Measurements from ENCODE around the gene MRPL1.

The MRPL1 gene

GRCh38 chr4:77862478-77863216 lies at the start of gene MRPL1:
Gene MRPL1, plus strand, starts transcription at chr4:77862830. Its CDS starts 19 bp downstream, at chr4:77862849.
- DNase-seq = peak; percentile 97

GRCh38 chr4:77815636-77816035 lies 47.0 kb upstream of the MRPL1 start:
- no peak for DNase-seq

GRCh38 chr4:77816546-77816945 lies 46.1 kb upstream of the MRPL1 start:
- no peak for DNase-seq

- peak; percentile 42 for DNase-seq
These were observed 45.1 kb upstream of the MRPL1 start for GRCh38 chr4:77817304-77818072.

- DNase-seq = peak; percentile 91
These were observed 44.5 kb upstream of the MRPL1 start for GRCh38 chr4:77818073-77818601.

DNA sequence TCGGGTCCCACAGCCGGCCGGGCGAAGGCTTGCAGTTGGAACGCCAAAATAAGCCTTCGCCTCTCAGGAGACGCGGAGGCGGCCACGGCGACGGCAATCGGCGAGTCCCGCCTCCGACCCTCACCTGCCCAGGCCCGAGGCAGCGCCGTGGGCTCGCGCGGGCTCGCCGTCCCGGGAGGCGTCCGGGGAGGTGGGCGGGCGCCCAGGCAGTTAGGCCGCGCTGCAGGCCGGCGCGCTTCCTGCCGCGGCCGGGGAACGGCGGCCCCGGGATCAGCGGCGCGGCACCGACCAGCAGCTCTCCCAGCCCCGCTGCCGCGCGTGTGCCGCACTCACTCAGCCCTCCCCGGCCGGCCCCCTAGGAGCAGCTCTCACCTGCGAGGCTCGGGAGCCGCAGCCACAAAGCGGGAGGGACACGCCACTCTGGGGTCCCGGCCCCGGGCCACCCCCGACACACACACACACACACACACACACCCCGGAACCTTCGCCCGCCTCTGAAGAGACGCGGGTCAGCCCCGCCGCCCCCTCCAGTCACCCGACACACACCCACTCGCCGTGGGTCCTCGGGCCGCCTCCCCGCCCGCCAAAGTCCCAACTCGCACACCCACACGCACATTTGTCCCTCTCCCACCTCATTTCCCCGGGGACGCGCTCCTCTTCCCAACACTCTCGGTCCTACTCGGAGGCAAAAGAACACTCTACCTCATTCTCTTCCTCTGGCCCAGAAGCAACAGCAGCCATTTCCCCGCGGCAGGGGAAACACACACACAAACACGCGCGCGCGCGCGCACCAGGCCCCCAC lies 43.8 kb upstream of the MRPL1 start, which contains the start of gene CNOT6L:
Gene CNOT6L, minus strand, starts transcription at position 767 of the 802 bp plus-strand sequence. Its CDS starts 60 bp downstream, at position 707.
- peak; percentile 90 for DNase-seq

- no peak for DNase-seq
These were observed 43.2 kb upstream of the MRPL1 start for GRCh38 chr4:77819404-77819842.

GRCh38 chr4:77819843-77820648 lies 42.6 kb upstream of the MRPL1 start:
- peak; percentile 97 for DNase-seq

DNA sequence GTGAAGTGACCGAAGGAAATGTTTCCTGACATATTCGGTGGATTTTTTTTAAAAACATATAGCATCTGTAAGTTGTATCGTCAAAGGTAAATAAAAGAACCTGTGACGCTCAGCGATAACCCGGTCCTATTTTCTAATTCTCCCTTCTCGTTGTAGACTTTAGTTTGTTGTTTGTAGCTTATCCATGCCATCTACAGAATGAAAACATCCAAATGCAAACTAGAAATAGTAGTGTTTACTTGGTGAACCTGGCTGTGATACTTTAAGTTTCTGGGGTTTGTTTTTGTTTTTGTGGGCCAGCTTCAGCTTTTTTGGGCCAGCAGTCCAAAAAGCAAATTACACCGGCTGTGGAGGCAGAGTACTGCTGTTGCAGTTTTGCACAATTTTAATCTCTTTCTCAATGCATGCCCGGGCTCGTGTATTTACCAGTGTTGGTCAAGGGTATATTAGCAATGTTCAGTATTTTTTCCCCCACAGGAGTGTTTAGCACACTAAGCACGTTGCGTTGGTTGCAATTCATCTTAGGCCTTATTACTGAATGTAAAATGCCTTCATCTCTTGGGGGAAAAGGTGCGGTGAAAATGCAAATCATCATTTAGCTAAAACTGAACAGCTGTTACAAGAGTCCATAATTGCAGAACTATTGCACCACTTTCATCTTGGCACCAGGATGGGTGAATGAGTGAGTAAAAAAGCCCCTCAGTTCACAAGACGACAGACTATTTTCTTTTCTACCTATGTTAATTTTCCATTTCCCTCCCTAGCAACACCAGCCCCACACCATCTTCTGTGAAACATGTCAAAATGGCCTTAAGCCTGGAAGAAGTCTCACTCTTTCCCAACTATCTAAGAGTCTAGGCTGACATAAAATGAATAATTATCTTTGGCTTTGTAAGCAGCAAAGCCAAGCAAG lies 41.7 kb upstream of the MRPL1 start:
- no peak for DNase-seq

- no peak for DNase-seq
These were observed 40.9 kb upstream of the MRPL1 start for GRCh38 chr4:77821775-77822174.

- DNase-seq = no peak
These were observed 36.4 kb upstream of the MRPL1 start for GRCh38 chr4:77826275-77826674.

- no peak for DNase-seq
These were observed 35.3 kb upstream of the MRPL1 start for GRCh38 chr4:77827343-77827742.

DNA sequence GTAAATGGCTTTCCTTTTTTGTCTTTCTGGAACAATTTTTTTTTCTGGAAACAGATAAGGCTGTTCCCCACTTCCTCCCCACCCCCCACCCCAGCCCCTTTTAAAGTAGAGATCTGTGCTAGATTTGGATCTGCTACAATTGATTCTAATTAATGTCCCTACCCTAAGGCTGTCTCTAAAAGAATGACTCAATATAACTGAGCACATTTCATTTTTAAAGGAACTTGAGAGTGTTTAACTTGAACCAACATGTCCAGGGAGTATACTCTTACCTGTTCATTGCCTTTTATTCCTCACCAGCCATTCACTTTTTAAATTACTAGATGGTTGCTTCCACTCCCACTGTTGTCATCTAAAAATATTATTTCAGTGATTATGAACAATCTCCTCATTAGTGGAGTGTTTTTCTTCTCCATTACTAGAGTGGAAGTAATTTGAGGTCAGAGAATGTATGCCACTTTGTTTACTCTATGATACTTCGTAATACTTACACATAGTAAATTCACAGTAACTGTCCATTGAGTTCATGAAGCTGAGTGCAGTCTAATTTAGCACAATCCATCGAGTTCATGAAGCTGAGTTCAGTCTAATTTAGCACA lies 29.4 kb upstream of the MRPL1 start:
- peak; percentile 66 for DNase-seq

- DNase-seq = no peak
These were observed 28.2 kb upstream of the MRPL1 start for GRCh38 chr4:77834403-77834802.

DNA sequence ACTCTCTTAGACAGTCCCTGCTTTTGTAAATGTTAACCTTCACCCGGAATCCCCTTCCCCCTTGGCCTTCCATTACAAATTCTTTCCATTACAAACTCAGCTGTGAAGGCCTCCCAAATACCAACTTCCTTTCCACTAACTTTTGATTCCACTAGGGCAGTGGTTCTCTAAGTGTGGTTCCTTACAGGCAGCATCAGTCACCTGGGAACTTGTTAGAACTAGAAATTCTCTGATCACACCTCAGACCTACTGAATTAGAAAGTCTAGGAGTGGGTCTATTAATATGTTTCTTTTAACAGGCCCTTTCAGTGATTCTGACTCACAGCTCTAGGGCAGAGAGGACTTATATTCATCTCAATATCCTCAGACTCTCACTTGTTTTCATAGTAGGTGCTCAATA lies 19.0 kb upstream of the MRPL1 start:
- no peak for DNase-seq

- DNase-seq = no peak
These were observed 18.3 kb upstream of the MRPL1 start for GRCh38 chr4:77844363-77844762.

DNA sequence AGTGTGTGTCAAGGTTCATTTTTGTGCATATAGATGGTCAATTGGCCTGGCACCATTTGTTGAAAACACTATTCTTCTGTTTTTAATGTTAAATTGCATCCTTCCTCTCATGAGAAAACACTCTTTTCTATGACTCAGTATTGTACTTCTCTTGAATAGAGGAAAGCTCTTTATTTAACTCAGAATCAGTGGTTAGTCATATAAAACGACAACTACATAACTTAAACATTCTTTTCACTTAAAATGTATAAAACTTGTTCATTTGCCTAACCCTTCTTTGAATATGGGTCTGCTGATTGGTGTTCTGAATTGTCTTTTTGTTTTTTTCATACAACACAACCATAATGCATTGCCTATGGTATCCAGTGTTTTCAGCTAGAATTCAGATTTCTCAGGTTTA lies 17.2 kb upstream of the MRPL1 start:
- DNase-seq = no peak

- no peak for DNase-seq
These were observed 16.7 kb upstream of the MRPL1 start for GRCh38 chr4:77845929-77846328.

DNA sequence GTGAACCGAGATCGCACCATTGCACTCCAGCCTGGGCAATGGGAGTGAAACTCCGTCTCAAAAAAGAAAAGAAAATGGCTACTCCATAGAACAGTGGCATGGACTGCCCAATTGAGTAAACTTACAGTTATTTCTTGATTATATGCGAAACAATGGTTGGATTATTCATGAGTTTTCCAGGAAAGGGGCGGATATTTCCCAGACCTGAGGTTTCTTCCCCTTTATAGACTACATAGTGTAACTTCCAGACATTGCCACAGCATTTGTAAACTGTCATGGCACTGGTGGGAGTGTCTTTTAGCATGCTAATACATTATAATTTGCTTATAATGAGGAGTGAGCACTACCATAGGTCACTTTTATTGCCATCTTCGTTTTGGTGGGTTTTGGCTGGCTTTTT lies 14.1 kb upstream of the MRPL1 start:
- DNase-seq = no peak

- DNase-seq = no peak
These were observed 13.2 kb upstream of the MRPL1 start for GRCh38 chr4:77849278-77849965.

All from eye (tissue), 1 donor.